ENCODE data around the gene VPREB3. TPM values are rescaled to one million over a fixed set of nuclear protein-coding genes. Genes with fewer than 3 reads are reported as not detected.

VPREB3 gene
- total and polyA plus RNA-seq, 8 donors, result 1.1 to 8.7 (median 7.8) TPM; not detected in 5

- no peak overlapping the region for H3K27ac ChIP-seq
- WGBS, 5 donors, result 83 to 95% (median 92%) methylated on average over 10 to 16 of the region's 16 CpGs
- H3K9me3 ChIP-seq, result no peaks in the 10 kb centered on the region
- intact Hi-C loops (cut with DNase I; ENCODE audit: low total_unique reads), result no loop called here
- peak in 1 of 2 donors; percentile 1 for DNase-seq
- H3K36me3 ChIP-seq, result no peaks in the 10 kb centered on the region
- H3K4me1 ChIP-seq, result peaks cover 4 to 33% (median 23%) of the 10 kb centered on the region in 4 donors
- H3K27me3 ChIP-seq, result no peaks in the 10 kb centered on the region
- H3K4me3 ChIP-seq, result no peak overlapping the region
- no peak for TF ChIP-seq POLR2AphosphoS5 (IDR thresholded peaks at IDR 0.05)
- TF ChIP-seq EP300 (IDR thresholded peaks at IDR 0.05), result no peak
- no peak for TF ChIP-seq CTCF (IDR thresholded peaks at IDR 0.05)
- no peak for TF ChIP-seq POLR2A (IDR thresholded peaks at IDR 0.05)
Measured at GRCh38 chr22:23779083-23779482, 24.9 kb upstream of the VPREB3 start.

GRCh38 chr22:23778577-23778900 is 24.3 kb upstream of the VPREB3 start:
- DNase-seq, result no peak
- H3K27me3 ChIP-seq, result no peaks in the 10 kb centered on the region
- TF ChIP-seq CTCF (IDR thresholded peaks at IDR 0.05) (no peak), EP300 (IDR thresholded peaks at IDR 0.05) (no peak), POLR2A (IDR thresholded peaks at IDR 0.05) (no peak), POLR2AphosphoS5 (IDR thresholded peaks at IDR 0.05) (no peak)
- no peak overlapping the region for H3K4me3 ChIP-seq
- 74 to 87% (median 81%) methylated on average over 3 of the region's 3 CpGs for WGBS, 5 donors
- no peaks in the 10 kb centered on the region for H3K36me3 ChIP-seq
- intact Hi-C loops (cut with DNase I; ENCODE audit: low total_unique reads), result no loop called here
- peaks cover 8 to 33% (median 23%) of the 10 kb centered on the region in 4 donors for H3K4me1 ChIP-seq
- peak overlapping the region in 1 of 5 donors; percentile 38 for H3K27ac ChIP-seq
- H3K9me3 ChIP-seq, result no peaks in the 10 kb centered on the region

GRCh38 chr22:23777776-23778576 is 23.8 kb upstream of the VPREB3 start:
- peaks cover 0 to 4% (median 0%) of the 10 kb centered on the region in 3 donors for H3K27me3 ChIP-seq
- no peaks in the 10 kb centered on the region for H3K36me3 ChIP-seq
- WGBS, 5 donors, result 79 to 85% (median 84%) methylated on average over 9 to 11 of the region's 11 CpGs
- peak overlapping the region in 2 of 5 donors; percentile 17 to 38 for H3K27ac ChIP-seq
- no peak for TF ChIP-seq CTCF (IDR thresholded peaks at IDR 0.05)
- no peak for TF ChIP-seq EP300 (IDR thresholded peaks at IDR 0.05)
- no peak for TF ChIP-seq POLR2A (IDR thresholded peaks at IDR 0.05)
- TF ChIP-seq POLR2AphosphoS5 (IDR thresholded peaks at IDR 0.05), result no peak
- H3K4me1 ChIP-seq, result peaks cover 14 to 37% (median 26%) of the 10 kb centered on the region in 4 donors
- intact Hi-C loops (cut with DNase I; ENCODE audit: low total_unique reads), result no loop called here
- DNase-seq, result peak in 1 of 2 donors; percentile 58
- H3K9me3 ChIP-seq, result no peaks in the 10 kb centered on the region
- H3K4me3 ChIP-seq, result no peak overlapping the region

GRCh38 chr22:23775779-23776375 is 21.7 kb upstream of the VPREB3 start:
- TF ChIP-seq EP300 (IDR thresholded peaks at IDR 0.05), result no peak
- TF ChIP-seq POLR2AphosphoS5 (IDR thresholded peaks at IDR 0.05), result no peak
- TF ChIP-seq POLR2A (IDR thresholded peaks at IDR 0.05), result no peak
- no peak for TF ChIP-seq CTCF (IDR thresholded peaks at IDR 0.05)
- Histone ChIP-seq H3K27me3 (peaks cover 0 to 5% (median 0%) of the 10 kb centered on the region in 3 donors), H3K4me3 (no peak overlapping the region), H3K36me3 (no peaks in the 10 kb centered on the region), H3K27ac (peak overlapping the region in 1 of 5 donors; percentile 23), H3K9me3 (no peaks in the 10 kb centered on the region), H3K4me1 (peaks cover 27 to 56% (median 43%) of the 10 kb centered on the region in 4 donors)
- intact Hi-C loops (cut with DNase I; ENCODE audit: low total_unique reads), result no loop called here
- 73 to 83% (median 79%) methylated on average over 3 of the region's 3 CpGs for WGBS, 5 donors
- DNase-seq, result no peak

Measured in stomach (tissue), 9 donors.